Karpas-422 (cell line): ENCODE measurements around the gene CDC14B. TPM values are rescaled to one million over a fixed set of nuclear protein-coding genes. Genes with fewer than 3 reads are reported as not detected.

ENCODE experiments used
- DNase-seq: peaks from one replicate; pipeline ENCODE4 v3.0.0-alpha.2; 2015
- H2AFZ ChIP-seq: fragments of 200-600 bp; sonication (generic); 2 replicates; pipeline ENCODE4 v1.6.1; 2014; ENCODE audit warnings: antibody characterized with exemption, low read length, mixed read lengths
- H3K27ac ChIP-seq: fragments of 200-600 bp; sonication (generic); 2 replicates; pipeline ENCODE4 v1.5.1; 2014; ENCODE audit warnings: mild to moderate bottlenecking, low read length, moderate library complexity
- H3K27me3 ChIP-seq: fragments of 200-600 bp; sonication (generic); 2 replicates; pipeline ENCODE4 v1.6.1; 2014; ENCODE audit warnings: low read length, mixed read lengths
- H3K36me3 ChIP-seq: fragments of 200-600 bp; sonication (generic); 2 replicates; pipeline ENCODE4 v1.6.1; 2014; ENCODE audit warnings: low read length, mixed read lengths; ENCODE audit not compliant: insufficient read depth
- H3K4me1 ChIP-seq: fragments of 200-600 bp; sonication (generic); 2 replicates; pipeline ENCODE4 v1.6.1; 2014; ENCODE audit warnings: mild to moderate bottlenecking, low read length, mixed read lengths
- H3K4me2 ChIP-seq: fragments of 200-600 bp; sonication (generic); 2 replicates; pipeline ENCODE4 v1.6.1; 2014; ENCODE audit warnings: low read length, low read depth, mild to moderate bottlenecking; ENCODE audit not compliant: poor library complexity, severe bottlenecking
- H3K4me3 ChIP-seq: fragments of 200-600 bp; sonication (generic); 2 replicates; pipeline ENCODE4 v1.5.1; 2014; ENCODE audit warnings: mild to moderate bottlenecking, antibody characterized with exemption, low read length, mixed read lengths
- H3K79me2 ChIP-seq: fragments of 200-600 bp; sonication (generic); 2 replicates; pipeline ENCODE4 v1.6.1; 2014; ENCODE audit warnings: mild to moderate bottlenecking, low read length, mixed read lengths
- H3K9ac ChIP-seq: fragments of 200-600 bp; sonication (generic); 2 replicates; pipeline ENCODE4 v1.6.0; 2014; ENCODE audit warnings: low read length
- H3K9me2 ChIP-seq: fragments of 200-600 bp; sonication (generic), shearing (Covaris generic); replicated peaks from 2 replicates; pipeline ENCODE4 v1.6.0; 2014; ENCODE audit warnings: mild to moderate bottlenecking, low read length, moderate library complexity; ENCODE audit not compliant: insufficient read depth
- H3K9me3 ChIP-seq: fragments of 300-700, 200-600 bp; sonication (generic); 2 replicates; pipeline ENCODE4 v1.6.1; 2014; ENCODE audit warnings: low read length, mixed read lengths
- H4K20me1 ChIP-seq: fragments of 200-600 bp; sonication (generic); 2 replicates; pipeline ENCODE4 v1.6.1; 2014; ENCODE audit warnings: mild to moderate bottlenecking, antibody characterized with exemption, low read length, low read depth; ENCODE audit not compliant: insufficient read depth
- total RNA-seq: library from RNA; depleted of rRNA; stranded (reverse); fragments of >200 nt; shearing (Covaris generic); gene quantifications from 2 replicates; pipeline ENCODE4 v1.2.3, GENCODE V29; 2014; ENCODE audit warnings: low replicate concordance

CDC14B gene
- total RNA-seq, 1 experiment from 2014 or later: 1.3 TPM

DNA sequence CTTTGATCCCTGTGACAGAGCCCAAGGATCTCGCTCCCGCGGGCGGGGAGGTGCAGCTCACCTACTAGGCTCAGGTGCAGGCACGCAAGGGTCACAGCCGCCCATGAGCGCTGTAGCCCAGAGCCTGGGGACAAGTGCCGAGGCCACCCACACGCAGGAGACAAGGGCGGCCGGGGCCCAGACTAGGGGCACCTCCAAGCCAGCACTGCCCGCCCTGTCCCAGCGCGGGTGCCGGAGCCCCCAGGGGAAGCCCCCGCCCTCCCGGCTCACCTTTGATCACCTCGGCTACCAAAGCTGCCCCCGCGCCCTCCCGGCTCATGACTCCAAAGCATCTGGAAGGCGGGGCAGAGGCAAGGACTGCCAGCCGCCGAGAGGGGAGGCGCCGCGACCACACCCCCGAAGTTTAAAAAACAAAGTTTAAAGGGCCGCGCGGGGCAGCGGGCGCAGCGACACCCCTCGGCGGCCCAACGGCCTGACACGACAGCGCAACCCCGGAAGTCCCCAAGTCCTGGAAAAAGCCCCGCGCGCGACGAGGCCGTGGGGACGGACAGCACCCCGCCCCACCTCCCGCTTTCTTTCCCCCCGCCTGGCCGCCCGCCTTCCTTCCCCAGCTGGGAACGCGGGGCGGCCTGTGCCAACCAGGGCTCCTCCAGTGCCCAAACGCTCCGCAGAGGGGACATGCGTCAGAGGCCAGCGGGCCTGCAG is 53.0 kb downstream of the CDC14B start:
- Histone ChIP-seq H3K4me1 (peaks cover 13% of the 10 kb centered on the region), H3K36me3 (no peaks in the 10 kb centered on the region), H3K9ac (peak overlapping the region; percentile 81), H3K4me2 (peak overlapping the region; percentile 91), H3K4me3 (peak overlapping the region; percentile 73), H3K27me3 (no peaks in the 10 kb centered on the region), H3K9me3 (no peaks in the 10 kb centered on the region), H4K20me1 (no peaks in the 10 kb centered on the region), H2AFZ (peak overlapping the region; percentile 97), H3K9me2 (no peaks in the 10 kb centered on the region), H3K27ac (no peak overlapping the region), H3K79me2 (no peaks in the 10 kb centered on the region)
- peak; percentile 87 for DNase-seq

DNA sequence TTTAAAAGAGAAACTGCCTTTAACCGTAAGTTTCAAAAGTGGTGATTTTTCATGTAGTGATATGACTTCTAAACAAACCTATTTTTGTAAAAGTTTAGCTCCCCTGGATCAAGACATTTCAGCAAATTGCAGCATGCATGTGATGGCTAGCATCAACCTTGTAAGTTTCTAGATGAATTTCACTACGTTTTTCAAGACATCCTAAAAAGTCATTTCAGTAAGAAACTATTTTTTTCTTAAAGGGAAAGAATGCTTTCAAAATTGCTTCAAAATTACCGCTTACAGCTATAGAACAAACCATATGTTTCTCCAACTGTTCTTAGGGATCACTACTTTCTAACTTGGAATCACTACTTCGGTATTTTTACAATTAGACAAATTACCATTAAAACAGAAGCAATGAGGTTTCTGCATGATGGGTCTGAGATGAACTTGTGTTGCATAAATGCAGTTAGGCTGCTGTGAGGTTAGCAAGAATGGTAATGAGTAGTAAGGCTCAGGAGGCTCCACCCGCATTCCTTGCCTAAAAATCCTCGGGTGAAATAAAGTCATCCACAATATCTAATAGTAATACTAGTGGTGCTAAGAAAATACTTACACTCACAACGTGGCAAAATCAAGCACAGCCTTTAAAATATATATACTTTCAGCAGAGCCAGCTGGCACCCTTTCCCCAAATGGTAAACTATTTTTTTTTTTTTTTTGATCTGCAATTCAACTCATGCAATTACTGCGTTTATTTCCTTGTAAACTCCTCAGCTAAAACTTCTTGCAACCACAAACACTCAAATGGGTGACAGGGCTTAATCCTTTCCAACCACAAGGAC is 53.8 kb downstream of the CDC14B start:
- H3K4me3 ChIP-seq: peak overlapping the region; percentile 73
- 0 out of 2 replicates have a peak overlapping the region, but pooled peaks have one; percentile 97 for H2AFZ ChIP-seq
- H3K27me3 ChIP-seq: no peaks in the 10 kb centered on the region
- no peaks in the 10 kb centered on the region for H4K20me1 ChIP-seq
- no peaks in the 10 kb centered on the region for H3K79me2 ChIP-seq
- H3K4me2 ChIP-seq: peak overlapping the region; percentile 91
- no peak for DNase-seq
- H3K4me1 ChIP-seq: peaks cover 13% of the 10 kb centered on the region
- no peak overlapping the region for H3K9ac ChIP-seq
- no peaks in the 10 kb centered on the region for H3K9me3 ChIP-seq
- no peaks in the 10 kb centered on the region for H3K9me2 ChIP-seq
- no peak overlapping the region for H3K27ac ChIP-seq
- no peaks in the 10 kb centered on the region for H3K36me3 ChIP-seq

GRCh38 chr9:96564217-96564616 is 55.4 kb downstream of the CDC14B start:
- Histone ChIP-seq H4K20me1 (no peaks in the 10 kb centered on the region), H3K79me2 (no peaks in the 10 kb centered on the region), H3K9me2 (no peaks in the 10 kb centered on the region), H3K9ac (no peak overlapping the region), H3K4me3 (no peak overlapping the region), H3K27ac (no peak overlapping the region), H3K27me3 (no peaks in the 10 kb centered on the region), H3K4me2 (no peak overlapping the region), H3K9me3 (no peaks in the 10 kb centered on the region), H3K4me1 (peaks cover 13% of the 10 kb centered on the region), H2AFZ (no peak overlapping the region), H3K36me3 (no peaks in the 10 kb centered on the region)
- DNase-seq: no peak

DNA sequence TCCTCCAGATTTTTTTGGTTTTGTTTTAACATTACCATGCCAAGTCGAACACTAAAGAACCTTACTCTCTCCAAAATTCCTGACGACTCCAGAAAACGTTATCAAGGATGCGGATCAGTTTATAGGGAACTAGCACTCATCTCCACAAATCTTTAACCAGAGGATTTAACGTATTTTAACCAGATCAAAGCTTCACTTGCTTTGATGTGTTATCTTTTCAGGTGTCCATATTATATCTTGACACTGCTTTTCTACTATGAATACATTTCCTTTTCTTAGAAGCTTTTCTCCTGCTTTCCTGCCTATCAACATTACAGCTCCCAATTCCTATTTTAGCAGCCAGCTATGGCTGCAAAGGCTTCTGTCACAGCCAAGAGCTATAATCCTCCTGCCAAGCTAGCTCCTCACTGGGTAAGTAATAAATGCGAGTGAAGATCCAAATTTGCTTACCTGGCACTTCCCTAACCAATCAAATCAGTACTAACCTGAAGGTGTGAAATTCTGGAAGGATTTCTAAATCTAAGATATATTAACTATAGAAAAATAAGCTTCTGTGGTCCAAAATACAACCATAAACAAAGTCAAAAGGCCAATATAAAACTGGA is 60.2 kb downstream of the CDC14B start:
- Histone ChIP-seq H3K9ac (no peak overlapping the region), H3K27me3 (no peaks in the 10 kb centered on the region), H4K20me1 (no peaks in the 10 kb centered on the region), H3K9me3 (no peaks in the 10 kb centered on the region), H3K79me2 (no peaks in the 10 kb centered on the region), H3K36me3 (no peaks in the 10 kb centered on the region), H3K27ac (no peak overlapping the region), H3K4me3 (no peak overlapping the region), H3K4me2 (no peak overlapping the region), H3K4me1 (no peaks in the 10 kb centered on the region), H2AFZ (no peak overlapping the region), H3K9me2 (no peaks in the 10 kb centered on the region)
- no peak for DNase-seq

- H3K4me1 ChIP-seq: no peaks in the 10 kb centered on the region
- no peak overlapping the region for H3K4me3 ChIP-seq
- DNase-seq: no peak
- no peak overlapping the region for H3K4me2 ChIP-seq
- H3K27ac ChIP-seq: no peak overlapping the region
- no peaks in the 10 kb centered on the region for H3K27me3 ChIP-seq
- H2AFZ ChIP-seq: no peak overlapping the region
- no peaks in the 10 kb centered on the region for H3K9me3 ChIP-seq
- H3K9ac ChIP-seq: no peak overlapping the region
- H3K36me3 ChIP-seq: no peaks in the 10 kb centered on the region
- H4K20me1 ChIP-seq: no peaks in the 10 kb centered on the region
- H3K9me2 ChIP-seq: no peaks in the 10 kb centered on the region
- no peaks in the 10 kb centered on the region for H3K79me2 ChIP-seq
Observed at GRCh38 chr9:96557921-96558320, 61.7 kb downstream of the CDC14B start.

GRCh38 chr9:96556701-96557461 is 62.8 kb downstream of the CDC14B start:
- no peak for DNase-seq
- H2AFZ ChIP-seq: no peak overlapping the region
- no peaks in the 10 kb centered on the region for H3K27me3 ChIP-seq
- no peaks in the 10 kb centered on the region for H4K20me1 ChIP-seq
- H3K4me2 ChIP-seq: no peak overlapping the region
- no peak overlapping the region for H3K4me3 ChIP-seq
- H3K27ac ChIP-seq: no peak overlapping the region
- no peaks in the 10 kb centered on the region for H3K36me3 ChIP-seq
- H3K79me2 ChIP-seq: no peaks in the 10 kb centered on the region
- no peaks in the 10 kb centered on the region for H3K9me2 ChIP-seq
- H3K9ac ChIP-seq: no peak overlapping the region
- no peaks in the 10 kb centered on the region for H3K9me3 ChIP-seq
- H3K4me1 ChIP-seq: no peaks in the 10 kb centered on the region

DNA sequence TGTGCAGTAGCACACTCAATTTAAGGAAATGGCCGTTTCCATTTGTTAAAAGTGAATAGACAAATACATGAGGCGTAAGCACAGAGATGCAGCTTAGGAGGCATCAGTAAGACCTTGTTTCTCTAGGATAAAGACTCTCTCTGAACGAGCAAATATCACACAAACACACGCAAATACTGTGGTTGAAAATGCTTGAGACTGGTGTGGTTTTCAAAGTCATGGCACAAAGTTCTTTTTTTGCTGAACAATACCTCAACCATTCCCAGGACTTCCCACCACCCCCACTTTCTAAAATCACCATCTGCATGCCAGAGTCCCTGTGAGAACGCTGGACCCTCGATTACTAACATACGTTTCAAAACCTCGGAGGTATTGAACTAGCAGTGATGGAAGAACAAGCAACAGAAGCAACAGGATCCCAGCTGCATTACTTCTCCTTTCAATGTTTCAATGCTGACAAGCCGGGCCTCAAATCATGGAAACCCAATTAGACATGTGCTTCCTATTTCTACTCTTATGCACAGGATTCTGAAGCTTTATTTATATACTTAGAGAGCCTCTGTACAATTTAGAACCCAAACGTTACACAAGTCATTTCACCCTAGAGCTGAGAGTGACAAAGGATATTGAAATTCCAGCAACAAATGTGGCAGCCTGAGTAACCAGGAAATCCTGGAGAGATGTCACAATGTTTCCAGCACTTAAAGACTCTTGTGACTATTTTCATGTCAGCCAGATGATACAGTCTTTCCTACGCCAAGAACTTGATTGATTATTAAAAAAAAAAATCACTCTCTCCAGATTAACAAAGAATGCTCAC is 63.9 kb downstream of the CDC14B start:
- Histone ChIP-seq H2AFZ (no peak overlapping the region), H3K9me3 (no peaks in the 10 kb centered on the region), H4K20me1 (no peaks in the 10 kb centered on the region), H3K79me2 (no peaks in the 10 kb centered on the region), H3K9me2 (no peaks in the 10 kb centered on the region), H3K36me3 (no peaks in the 10 kb centered on the region), H3K27ac (no peak overlapping the region), H3K4me2 (no peak overlapping the region), H3K4me3 (no peak overlapping the region), H3K27me3 (no peaks in the 10 kb centered on the region), H3K9ac (no peak overlapping the region), H3K4me1 (no peaks in the 10 kb centered on the region)
- DNase-seq: no peak
